Coronary artery (tissue), 2 donors: ENCODE measurements around the gene AHNAK2.

Source experiments
- DNase-seq: peaks from one replicate; pipeline ENCODE4 v3.0.0-alpha.2; 2017; ENCODE audit warnings: low spot score
- H3K27ac ChIP-seq, 2 donors: fragments of 200-600 bp; sonication (generic); one replicate each; pipeline ENCODE4 v1.5.1; 2016 to 2019
- H3K4me3 ChIP-seq: fragments of 200-600 bp; sonication (generic); 2 replicates; pipeline ENCODE4 v1.5.1; 2016; ENCODE audit warnings: mild to moderate bottlenecking, moderate library complexity
- TF ChIP-seq, protein P1 (sequence below): fragments of 200-600 bp; sonication (generic); IDR thresholded peaks from one replicate; pipeline ENCODE4 v1.5.1; 2019; ENCODE audit warnings: antibody characterized with exemption

AHNAK2 gene

DNA sequence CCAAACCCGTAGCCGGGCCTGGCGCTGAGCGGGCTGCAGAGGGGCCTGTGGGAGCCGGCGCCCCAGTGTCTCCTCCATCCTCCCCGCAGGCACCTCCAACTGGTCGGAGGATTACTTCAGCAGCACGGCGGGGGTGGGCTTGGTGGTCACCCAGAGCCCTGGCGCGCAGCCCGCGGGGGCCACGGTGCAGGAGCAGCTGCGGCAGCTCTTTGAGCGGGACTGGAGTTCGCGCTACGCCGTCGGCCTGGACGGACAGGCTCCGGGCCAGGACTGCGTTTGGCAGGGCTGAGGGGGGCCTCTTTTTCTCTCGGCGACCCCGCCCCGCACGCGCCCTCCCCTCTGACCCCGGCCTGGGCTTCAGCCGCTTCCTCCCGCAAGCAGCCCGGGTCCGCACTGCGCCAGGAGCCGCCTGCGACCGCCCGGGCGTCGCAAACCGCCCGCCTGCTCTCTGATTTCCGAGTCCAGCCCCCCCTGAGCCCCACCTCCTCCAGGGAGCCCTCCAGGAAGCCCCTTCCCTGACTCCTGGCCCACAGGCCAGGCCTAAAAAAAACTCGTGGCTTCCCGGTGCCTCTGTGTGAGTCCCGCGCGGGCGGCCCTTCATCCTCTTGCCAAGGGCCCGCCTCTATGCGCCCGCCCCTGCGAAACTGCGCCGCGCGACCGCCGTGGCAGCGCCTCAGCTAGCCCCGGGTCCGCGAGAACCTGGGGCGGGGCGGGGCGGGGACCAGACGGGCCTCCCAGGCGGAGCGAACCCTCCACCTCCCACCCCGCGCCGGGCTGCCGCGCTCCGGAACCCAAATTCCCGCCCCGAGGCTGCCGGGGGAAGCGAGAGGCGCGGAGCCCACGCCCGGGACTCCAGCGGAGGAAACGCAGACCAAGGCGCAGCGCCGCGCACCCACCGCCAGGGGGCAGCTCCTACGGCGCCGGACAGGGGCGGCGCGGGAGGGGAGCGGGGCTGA lies 45.2 kb downstream of the AHNAK2 start:
- DNase-seq = peak; percentile 89
- Histone ChIP-seq H3K27ac (peak overlapping the region; percentile 7 to 68), H3K4me3 (peak overlapping the region; percentile 63)
- TF ChIP-seq, protein P1, sequence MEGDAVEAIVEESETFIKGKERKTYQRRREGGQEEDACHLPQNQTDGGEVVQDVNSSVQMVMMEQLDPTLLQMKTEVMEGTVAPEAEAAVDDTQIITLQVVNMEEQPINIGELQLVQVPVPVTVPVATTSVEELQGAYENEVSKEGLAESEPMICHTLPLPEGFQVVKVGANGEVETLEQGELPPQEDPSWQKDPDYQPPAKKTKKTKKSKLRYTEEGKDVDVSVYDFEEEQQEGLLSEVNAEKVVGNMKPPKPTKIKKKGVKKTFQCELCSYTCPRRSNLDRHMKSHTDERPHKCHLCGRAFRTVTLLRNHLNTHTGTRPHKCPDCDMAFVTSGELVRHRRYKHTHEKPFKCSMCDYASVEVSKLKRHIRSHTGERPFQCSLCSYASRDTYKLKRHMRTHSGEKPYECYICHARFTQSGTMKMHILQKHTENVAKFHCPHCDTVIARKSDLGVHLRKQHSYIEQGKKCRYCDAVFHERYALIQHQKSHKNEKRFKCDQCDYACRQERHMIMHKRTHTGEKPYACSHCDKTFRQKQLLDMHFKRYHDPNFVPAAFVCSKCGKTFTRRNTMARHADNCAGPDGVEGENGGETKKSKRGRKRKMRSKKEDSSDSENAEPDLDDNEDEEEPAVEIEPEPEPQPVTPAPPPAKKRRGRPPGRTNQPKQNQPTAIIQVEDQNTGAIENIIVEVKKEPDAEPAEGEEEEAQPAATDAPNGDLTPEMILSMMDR = peak; percentile 71

DNA sequence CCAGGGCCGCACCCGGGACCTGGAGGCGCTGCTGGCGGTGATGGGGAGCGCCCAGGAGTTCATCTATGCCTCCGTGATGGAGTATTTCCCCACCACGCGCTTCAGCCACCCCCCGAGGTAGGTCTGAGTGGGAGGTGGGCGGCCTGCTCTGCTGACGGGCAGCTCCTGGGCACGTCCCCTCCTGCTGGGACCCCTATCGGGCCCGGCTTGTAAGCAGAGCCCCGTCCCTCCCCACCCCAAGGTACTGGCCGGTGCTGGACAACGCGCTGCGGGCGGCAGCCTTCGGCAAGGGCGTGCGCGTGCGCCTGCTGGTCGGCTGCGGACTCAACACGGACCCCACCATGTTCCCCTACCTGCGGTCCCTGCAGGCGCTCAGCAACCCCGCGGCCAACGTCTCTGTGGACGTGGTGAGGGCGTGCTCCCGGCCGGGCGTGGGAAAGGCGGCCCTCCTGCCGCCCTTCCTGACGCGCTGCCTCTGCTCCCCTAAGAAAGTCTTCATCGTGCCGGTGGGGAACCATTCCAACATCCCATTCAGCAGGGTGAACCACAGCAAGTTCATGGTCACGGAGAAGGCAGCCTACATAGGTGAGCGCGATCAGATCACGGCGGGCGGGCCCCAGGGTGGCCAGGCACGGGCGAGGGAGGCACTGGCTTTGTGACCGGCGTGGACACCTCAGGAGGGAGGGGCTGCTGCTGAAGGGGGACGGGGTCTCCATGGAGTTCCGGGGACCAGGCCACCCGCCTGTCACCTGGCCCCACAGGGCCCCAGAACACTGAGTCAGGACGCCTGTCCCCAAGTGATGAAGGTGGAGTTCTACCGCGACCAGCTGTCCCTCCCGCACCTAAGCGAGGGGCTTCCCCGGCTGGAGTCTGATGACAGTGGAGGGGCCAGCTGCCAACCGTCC lies 46.2 kb downstream of the AHNAK2 start:
- no peak overlapping the region for H3K27ac ChIP-seq
- DNase-seq = no peak
- TF ChIP-seq, protein P1 = no peak
- H3K4me3 ChIP-seq = peak overlapping the region; percentile 63

DNA sequence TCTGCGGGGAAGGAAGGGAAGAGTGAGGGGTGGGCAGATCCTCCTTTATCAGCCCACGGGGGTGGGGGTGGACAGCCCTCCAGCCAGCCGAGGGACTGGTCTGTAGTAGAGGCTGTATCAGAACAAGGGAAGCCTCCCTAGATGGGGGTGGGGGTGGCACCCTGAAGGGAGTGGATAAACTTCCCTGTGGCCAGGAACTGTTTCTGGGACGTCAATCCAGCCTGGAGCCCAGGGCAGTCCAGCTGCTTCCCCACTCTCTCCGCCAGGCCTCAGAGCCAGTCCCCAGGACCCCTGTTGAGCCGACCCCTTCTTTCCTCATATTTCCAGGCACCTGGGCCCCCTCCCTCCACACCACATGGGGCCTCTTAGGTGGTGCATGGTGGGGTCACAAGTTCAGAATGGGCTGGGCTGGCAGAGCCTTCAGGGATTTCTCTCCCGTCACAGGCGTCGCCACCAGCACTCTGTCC lies 46.8 kb downstream of the AHNAK2 start:
- no peak overlapping the region for H3K4me3 ChIP-seq
- TF ChIP-seq, protein P1 = no peak
- no peak overlapping the region for H3K27ac ChIP-seq
- DNase-seq = no peak

DNA sequence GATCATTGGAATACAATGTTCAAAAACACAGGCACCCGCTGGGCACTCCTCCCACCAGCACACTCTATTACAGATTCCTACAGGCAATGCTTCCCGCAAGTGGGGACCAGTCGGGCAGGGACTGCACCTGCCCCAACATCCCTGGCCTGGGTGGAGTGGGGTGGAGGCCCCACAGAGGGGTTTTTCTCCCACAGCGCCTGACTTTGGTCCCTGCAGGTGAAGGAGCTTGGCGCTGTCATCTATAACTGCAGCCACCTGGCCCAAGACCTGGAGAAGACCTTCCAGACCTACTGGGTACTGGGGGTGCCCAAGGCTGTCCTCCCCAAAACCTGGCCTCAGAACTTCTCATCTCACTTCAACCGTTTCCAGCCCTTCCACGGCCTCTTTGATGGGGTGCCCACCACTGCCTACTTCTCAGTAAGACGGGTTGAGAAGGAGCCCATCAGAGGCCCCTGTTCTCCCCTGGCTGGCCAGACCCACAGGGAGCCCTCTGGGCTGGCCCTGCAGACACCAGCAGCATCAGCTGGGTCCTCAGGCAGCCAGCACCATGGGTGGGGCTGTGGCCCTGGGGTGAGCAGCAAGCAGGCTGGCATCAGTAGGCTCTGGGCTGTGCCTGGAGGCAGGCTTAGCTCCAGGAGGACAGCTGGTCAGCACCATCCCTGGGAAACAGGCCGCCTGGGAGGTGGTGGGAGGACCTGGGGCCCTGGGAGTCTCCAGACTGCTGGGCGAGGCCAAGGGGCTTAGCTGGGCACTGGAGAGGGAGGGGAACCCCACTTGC lies 47.5 kb downstream of the AHNAK2 start:
- Histone ChIP-seq H3K27ac (no peak overlapping the region), H3K4me3 (no peak overlapping the region)
- no peak for DNase-seq
- TF ChIP-seq, protein P1 = no peak

DNA sequence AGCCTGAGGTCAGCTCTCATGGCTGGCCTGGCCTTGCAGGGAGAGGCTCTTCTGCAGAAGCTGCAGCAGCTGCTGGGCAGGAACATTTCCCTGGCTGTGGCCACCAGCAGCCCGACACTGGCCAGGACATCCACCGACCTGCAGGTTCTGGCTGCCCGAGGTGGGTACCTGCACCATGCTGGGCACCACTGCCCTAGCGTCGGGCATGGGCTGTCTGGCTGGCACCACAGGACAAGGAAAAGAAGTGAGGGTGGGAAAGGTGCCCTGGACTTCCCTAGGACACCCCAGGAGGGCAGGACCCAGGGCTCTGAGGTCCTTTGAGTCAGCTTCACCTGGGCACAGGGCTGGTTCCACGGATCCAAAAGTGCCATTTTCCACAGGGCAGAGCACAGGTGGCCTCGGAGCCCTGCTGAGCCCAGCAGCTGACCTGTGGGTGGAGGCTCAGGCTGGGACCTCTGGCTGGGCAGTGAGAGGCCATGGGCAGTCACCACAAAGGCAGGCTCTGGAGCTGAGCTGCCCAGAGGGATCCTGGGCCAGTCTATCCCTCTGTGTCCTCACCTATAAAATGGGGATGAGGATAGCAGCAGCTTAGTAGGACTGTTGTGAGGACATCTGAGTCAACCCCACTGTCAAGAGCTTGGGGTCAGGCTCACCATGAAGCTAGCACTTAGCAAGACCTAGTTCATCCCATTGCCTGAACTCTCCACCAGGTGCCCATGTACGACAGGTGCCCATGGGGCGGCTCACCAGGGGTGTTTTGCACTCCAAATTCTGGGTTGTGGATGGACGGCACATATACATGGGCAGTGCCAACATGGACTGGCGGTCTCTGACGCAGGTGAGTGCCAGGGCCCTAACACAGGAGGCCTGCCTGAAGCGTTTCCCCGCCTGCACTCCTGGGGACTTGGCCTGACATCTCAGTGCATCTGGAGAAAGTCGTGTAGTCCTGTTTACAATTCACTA lies 48.6 kb downstream of the AHNAK2 start:
- Histone ChIP-seq H3K27ac (no peak overlapping the region), H3K4me3 (no peak overlapping the region)
- TF ChIP-seq, protein P1 = no peak
- DNase-seq = no peak
